Measurements from ENCODE around the gene MRPL4.
A peak's percentile ranks its signal among the peaks of the same experiment; 100 is the strongest.
"Not testable (repeated sequence)": the region's sequence is repeated elsewhere in the genome, so short reads cannot be mapped to it uniquely, and the experiment has no call there.

Gene MRPL4

GRCh38 chr19:10228393-10228792 lies 23.6 kb upstream of the MRPL4 start:
- no peak overlapping the region for H3K4me3 ChIP-seq (ENCODE audit: low read depth, low read length)
- DNase-seq (ENCODE audit: low read depth) = no peak

- peak overlapping the region; percentile 12 for H3K4me3 ChIP-seq (ENCODE audit: low read depth, low read length)
- no peak for DNase-seq (ENCODE audit: low read depth)
Measured at GRCh38 chr19:10228920-10229319, 23.1 kb upstream of the MRPL4 start.

- peak overlapping the region; percentile 92 for H3K4me3 ChIP-seq (ENCODE audit: low read depth, low read length)
- no peak for DNase-seq (ENCODE audit: low read depth)
Measured at GRCh38 chr19:10230173-10230860, 21.7 kb upstream of the MRPL4 start.

GRCh38 chr19:10230861-10231611 lies 21.0 kb upstream of the MRPL4 start, which contains the start of gene S1PR2:
S1PR2 (minus strand) TSS chr19:10231331; CDS start chr19:10224905, 6,426 bp downstream.
- DNase-seq (ENCODE audit: low read depth) = peak; percentile 46
- peak within 1 kb of the TSS; percentile 92 for H3K4me3 ChIP-seq (ENCODE audit: low read depth, low read length)

- DNase-seq (ENCODE audit: low read depth) = no peak
- H3K4me3 ChIP-seq (ENCODE audit: low read depth, low read length) = peak overlapping the region; percentile 92
Measured at GRCh38 chr19:10231612-10232228, 20.3 kb upstream of the MRPL4 start.

DNA sequence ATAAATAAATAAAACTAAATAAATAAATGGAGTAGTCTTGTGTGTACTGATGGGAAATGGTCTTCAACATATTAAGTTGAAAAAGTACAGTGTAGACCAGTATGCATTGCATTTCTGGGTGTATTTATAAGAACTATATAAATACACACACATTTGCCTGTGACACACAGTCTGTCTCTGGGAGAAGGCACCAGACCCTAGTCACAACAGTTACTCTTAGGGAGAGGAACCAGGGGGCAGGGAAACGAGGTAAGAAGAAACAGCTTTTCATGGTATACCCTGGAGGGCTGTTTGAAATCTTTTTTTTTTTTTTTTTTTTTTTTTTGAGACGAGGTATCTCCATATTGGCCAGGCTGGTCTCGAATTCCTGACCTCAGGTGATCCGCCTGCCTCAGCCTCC lies 18.1 kb upstream of the MRPL4 start:
- no peak overlapping the region for H3K4me3 ChIP-seq (ENCODE audit: low read depth, low read length)
- no peak for DNase-seq (ENCODE audit: low read depth)

- H3K4me3 ChIP-seq (ENCODE audit: low read depth, low read length) = no peak overlapping the region
- DNase-seq (ENCODE audit: low read depth) = no peak
Measured at GRCh38 chr19:10235003-10235402, 17.0 kb upstream of the MRPL4 start.

DNA sequence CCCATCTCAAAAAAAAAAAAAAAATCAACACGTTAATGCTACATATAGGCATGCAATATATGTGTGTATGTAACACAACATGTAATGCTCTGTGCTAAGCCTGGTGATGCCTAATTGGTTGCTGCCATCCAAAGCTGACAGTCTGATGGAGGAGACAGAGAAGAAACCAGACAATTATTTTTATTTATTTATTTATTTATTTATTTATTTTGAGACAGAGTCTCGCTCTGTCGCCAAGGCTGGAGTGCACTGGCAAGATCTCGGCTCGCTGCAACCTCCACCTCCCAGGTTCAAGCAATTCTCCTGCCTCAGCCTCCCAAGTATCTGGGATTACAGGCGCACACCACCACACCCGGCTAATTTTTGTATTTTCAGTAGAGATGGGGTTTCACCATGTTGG lies 16.6 kb upstream of the MRPL4 start:
- not testable (repeated sequence) for DNase-seq (ENCODE audit: low read depth); H3K4me3 ChIP-seq (ENCODE audit: low read depth, low read length)

DNA sequence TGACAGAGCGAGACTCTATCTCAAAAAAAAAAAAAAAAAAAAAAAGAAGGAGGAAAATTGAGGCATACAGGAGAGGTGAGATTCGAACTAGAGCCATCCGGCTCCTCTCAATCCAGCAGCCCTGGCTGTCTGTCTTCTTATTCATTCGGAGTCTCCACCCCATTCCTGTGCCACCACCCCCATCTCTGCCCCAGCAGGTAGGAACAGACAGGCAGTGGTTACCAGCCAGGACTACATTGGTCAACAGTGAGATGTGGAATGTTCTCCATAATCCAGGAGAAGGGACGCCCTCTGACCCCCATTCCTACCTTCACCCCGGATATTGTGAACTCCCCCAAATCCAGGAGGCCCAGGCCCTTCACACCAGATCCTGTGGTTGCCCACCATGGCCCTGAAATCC lies 14.3 kb upstream of the MRPL4 start:
- no peak overlapping the region for H3K4me3 ChIP-seq (ENCODE audit: low read depth, low read length)
- no peak for DNase-seq (ENCODE audit: low read depth)

DNA sequence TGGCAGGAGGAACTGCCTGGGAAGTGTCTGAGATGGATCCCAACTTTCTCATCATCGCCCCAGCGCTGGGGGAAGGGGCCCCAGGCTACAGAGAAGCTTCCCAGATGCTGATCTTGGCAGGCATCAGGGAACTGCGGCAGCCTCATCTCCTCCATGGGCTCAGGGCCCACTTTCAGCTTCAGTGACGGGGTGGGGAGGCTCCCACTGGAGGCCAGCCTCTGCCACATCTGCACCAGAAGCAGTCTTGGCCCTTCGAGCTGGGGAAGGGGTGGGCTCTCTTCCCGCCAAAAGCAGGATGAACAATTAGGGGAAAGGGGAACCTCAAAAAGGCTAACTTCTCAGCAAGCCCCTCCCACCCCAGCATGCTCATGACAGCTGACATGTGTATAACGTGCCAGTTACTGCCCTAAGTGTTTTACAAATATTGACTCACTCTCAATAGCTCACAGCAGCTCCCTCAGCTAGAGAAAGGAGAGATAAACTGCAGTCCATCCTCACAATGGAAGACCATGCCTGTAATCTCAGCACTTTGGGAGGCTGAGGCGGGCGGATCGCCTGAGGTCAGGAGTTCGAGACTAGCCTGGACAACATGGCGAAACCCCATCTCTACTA lies 13.7 kb upstream of the MRPL4 start:
- H3K4me3 ChIP-seq (ENCODE audit: low read depth, low read length) = no peak overlapping the region
- DNase-seq (ENCODE audit: low read depth) = peak; percentile 85

DNA sequence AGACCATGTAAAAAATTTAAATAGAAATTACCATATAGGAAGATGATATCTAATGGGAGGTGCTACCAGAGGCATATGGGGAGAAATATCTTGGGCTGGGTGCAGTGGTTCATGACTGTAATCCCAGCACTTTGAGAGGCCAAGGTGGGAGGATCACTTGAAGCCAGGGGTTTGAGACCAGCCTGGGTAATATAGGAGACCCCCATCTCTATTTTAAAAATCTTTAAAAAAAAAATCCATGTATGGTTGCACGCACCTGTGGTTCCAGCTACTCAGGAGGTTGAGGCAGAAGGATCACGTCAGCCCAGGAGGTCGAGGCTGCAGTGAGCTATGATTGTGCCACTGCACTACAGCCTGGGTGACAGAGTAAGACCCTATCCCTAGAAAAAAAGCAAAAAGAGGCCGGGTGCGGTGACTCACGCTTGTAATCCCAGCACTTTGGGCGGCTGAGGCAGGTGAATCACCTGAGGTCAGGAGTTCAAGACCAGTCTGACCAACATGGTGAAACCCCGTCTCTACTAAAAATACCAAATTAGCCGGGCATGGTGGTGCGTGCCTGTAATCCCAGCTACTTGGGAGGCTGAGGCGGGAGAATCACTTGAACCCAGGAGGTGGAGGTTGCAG lies 10.1 kb upstream of the MRPL4 start:
- not testable (repeated sequence) for H3K4me3 ChIP-seq (ENCODE audit: low read depth, low read length); DNase-seq (ENCODE audit: low read depth)

- DNase-seq (ENCODE audit: low read depth) = no peak
- H3K4me3 ChIP-seq (ENCODE audit: low read depth, low read length) = no peak overlapping the region
Measured at GRCh38 chr19:10243606-10244005, 8.4 kb upstream of the MRPL4 start.

GRCh38 chr19:10245189-10245939 lies 6.7 kb upstream of the MRPL4 start:
- DNase-seq (ENCODE audit: low read depth) = no peak
- no peak overlapping the region for H3K4me3 ChIP-seq (ENCODE audit: low read depth, low read length)

- no peak for DNase-seq (ENCODE audit: low read depth)
- no peak overlapping the region for H3K4me3 ChIP-seq (ENCODE audit: low read depth, low read length)
Measured at GRCh38 chr19:10246511-10246910, 5.5 kb upstream of the MRPL4 start.

- peak overlapping the region; percentile 97 for H3K4me3 ChIP-seq (ENCODE audit: low read depth, low read length)
- no peak for DNase-seq (ENCODE audit: low read depth)
Measured at GRCh38 chr19:10252707-10253106, 693 bp downstream of the MRPL4 start.

DNA sequence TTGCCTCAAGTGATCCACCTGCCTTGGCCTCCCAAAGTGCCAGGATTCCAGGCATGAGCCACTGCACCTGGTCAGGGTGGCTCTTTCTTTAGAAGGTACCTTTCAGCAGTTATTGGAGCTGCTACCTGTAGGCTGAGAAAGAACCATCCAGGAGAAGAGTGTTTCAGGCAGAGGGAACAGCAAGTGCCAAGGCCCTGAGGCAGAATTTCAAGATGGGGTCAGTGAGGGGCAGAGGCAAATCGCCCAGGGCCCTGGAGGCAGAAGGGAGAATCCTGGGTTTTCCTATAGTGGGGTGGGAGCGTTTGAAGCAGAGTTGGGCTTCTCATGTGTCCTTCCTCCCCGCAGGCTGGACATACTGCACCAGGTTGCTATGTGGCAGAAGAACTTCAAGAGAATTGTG lies 2.2 kb downstream of the MRPL4 start:
- DNase-seq (ENCODE audit: low read depth) = no peak
- H3K4me3 ChIP-seq (ENCODE audit: low read depth, low read length) = no peak overlapping the region

DNA sequence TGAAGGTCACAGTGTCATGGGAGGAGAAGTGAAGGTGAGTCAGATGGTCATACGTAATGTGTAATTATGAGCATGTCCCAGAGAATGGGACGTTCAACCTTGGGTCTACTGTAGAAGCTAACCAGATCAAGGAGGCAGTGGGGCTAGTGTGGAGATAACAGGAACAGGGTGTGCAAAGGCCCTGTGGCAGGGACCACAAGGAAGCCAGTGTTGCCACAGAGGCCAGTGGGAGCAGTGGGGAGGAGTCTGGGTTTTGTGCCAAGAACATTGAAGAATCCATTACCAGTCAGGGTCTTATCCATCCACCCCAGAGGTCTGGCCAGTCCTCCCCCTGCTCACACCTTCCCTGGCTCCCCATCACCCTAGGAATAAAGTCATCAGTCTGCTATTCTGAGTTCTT lies 3.3 kb downstream of the MRPL4 start:
- no peak for DNase-seq (ENCODE audit: low read depth)

DNA sequence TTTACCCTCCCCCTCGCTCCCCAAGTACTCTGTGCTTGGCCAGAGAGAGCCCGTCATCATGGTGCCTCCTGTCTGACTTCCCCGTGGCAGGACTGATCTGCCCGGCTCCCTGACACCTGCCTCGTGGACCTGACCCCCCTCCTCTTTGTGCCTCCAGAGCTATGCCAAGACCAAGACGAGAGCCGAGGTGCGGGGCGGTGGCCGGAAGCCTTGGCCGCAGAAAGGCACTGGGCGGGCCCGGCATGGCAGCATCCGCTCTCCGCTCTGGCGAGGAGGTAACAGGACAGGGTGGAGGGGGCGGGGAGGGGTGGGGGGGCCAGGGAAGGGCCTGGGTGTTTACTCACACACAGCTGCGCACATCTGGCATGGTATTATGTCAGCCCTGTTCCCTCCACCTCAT lies 4.5 kb downstream of the MRPL4 start:
- H3K4me3 ChIP-seq (ENCODE audit: low read depth, low read length) = no peak overlapping the region
- no peak for DNase-seq (ENCODE audit: low read depth)

More for the DNA sequence above, 3.3 kb downstream of the MRPL4 start:
- no peak overlapping the region for H3K4me3 ChIP-seq (ENCODE audit: low read depth, low read length)

DNA sequence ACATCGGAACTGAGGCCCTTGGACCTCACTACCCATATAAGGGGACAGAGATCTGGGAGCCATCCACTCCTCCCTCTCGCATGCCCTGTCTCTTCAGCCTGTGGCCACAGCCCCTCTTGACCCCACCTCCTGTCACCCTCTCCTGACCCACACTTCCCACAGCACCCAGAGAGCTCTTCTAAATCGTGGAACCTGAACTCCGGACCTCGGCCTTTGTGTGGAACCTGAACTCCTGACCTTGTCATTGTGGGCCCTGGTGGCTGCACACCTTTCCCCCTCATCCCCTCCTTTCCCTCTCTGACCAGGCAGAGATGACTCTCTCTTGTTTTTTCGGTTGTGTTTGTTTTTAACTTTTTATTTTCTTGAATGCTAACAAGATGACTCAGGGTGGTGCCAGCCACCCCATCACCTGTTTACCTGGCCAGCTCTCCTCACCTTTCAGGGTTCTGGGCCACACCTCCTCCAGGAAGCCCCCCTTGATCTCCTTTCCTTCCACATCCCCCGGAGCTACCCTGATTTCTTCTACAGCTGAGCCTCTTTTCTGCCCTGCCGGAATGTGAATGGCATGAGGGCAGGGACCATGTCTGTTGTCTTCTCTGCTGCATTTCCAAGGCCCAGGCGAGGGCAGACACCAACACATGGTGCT lies 5.1 kb downstream of the MRPL4 start:
- no peak overlapping the region for H3K4me3 ChIP-seq (ENCODE audit: low read depth, low read length)
- no peak for DNase-seq (ENCODE audit: low read depth)
